Kidney capillary endothelial cell (primary cell): Measurements from ENCODE around the gene CERS5.

Source experiments
- DNase-seq: peaks from one replicate; pipeline ENCODE4 v3.0.0-alpha.2; 2018; ENCODE audit warnings: low spot score

Gene CERS5

GRCh38 chr12:50167049-50167828 lies at the start of gene CERS5:
TSS of gene CERS5 (minus strand) at chr12:50167369. CDS start at chr12:50167297, 72 bp downstream.
- DNase-seq = peak; percentile 94

DNA sequence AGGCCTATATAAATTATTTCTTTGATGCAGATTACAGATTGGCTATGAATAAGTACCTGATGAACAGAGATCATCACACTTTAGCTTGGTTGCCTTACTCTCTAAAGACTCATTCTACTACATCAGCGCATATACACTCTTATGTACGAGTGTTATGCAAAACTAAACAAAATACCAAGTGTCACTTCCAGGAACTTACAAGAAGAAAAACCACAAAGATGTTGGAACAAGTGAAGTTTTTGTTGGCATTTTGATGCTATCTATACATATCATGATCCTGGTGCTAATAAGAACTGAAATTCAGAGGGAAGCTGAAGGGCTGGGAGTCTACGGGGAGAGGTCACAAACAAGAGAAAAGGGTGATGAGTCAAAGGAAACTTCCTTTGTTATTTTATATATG lies 47.9 kb upstream of the CERS5 start:
- DNase-seq = peak; percentile 16

GRCh38 chr12:50214018-50214417 lies 46.8 kb upstream of the CERS5 start:
- no peak for DNase-seq

GRCh38 chr12:50213439-50213838 lies 46.3 kb upstream of the CERS5 start:
- DNase-seq = no peak

GRCh38 chr12:50212071-50212467 lies 44.9 kb upstream of the CERS5 start:
- no peak for DNase-seq

DNA sequence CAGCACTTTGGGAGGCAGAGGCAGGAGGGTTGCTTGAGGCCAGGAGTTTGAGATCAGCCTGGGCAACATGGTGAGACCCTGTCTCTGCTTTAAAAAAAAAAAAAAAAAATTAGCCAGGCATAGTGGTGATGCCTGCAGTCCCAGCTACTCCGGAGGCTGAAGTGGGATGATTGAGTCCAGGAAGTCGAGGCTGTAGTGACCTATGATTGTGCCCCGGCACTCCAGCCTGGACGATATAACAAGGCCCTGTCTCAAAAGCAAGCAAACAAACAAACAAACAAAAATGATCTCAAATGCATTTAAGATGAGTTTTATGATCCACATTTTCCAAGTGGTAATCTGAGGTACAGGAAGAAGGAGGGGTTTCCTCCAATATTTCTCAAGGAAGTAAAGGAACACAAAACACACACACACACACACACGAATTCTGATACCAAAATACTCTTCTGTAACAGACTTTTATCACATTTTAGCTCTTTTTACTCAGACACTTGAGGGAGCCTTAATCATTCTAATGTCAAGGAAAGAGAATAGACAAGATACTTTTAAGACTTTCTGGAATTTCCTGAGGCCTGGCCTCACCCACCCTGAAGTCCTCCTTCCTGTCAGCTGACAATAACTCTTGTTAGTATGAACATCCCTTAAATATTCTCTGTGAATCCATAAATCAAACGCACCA lies 44.4 kb upstream of the CERS5 start:
- DNase-seq = no peak

- DNase-seq = no peak
These were observed 40.3 kb upstream of the CERS5 start for GRCh38 chr12:50207424-50207823.

DNA sequence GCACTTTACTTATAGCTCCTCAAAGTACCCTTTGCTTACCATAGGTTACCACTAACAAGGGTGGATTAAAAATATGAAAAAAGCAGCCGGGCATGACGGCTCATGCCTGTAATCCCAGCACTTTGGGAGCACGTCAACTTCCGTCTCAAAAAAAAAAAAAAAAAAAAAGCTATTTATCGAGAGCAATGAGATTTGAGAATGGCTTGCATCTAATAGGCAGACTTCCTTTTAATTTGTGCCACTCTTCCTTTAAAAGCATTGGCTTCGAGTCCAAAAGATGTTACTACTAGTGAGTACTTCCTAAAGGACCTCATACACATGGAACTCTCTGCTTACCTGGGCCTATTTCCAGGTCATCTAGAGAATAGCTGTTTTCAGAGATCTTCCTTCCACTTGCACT lies 38.5 kb upstream of the CERS5 start:
- no peak for DNase-seq

GRCh38 chr12:50203691-50204090 lies 36.5 kb upstream of the CERS5 start:
- no peak for DNase-seq

- DNase-seq = peak; percentile 86
These were observed 34.9 kb upstream of the CERS5 start for GRCh38 chr12:50201987-50202521.

- DNase-seq = no peak
These were observed 33.5 kb upstream of the CERS5 start for GRCh38 chr12:50200552-50201273.

GRCh38 chr12:50198829-50199228 lies 31.7 kb upstream of the CERS5 start:
- DNase-seq = no peak

DNA sequence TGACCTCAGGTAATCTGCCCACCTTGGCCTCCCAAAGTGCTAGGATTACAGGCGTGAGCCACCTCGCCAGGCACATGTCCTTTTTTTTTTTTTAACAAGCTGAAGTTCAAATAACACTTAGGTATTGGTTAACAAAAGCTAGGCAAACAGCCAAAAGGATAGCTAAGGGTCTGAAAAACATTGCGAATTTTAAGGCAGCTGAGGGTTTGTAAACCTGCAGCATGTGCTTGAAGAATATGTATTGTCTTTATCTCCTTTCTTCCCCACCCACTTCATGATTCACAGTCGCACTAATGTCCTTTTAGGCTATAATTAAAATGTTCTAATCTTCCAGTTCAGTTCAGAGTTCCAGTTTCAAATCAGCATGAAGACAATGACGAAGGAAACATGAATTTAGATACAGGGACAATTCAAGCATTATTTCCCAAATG lies 30.1 kb upstream of the CERS5 start:
- no peak for DNase-seq

DNA sequence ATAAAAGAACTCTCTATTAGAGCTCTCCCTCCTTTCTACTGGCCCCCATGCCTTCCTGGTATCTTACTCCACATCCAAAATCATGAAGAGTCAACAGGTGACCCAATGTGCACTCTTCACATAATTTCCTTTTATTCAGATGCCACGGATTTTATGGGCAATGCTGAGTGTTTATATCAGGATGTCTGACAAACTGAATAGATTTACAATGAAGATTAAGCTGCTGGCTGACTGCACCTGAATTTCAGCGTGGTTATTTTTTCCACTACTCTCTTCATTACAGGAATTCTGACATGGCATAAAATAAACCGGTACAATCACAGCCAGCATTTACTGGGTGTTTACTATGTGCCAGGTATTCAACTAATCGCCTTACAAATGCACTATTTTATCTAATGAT lies 29.4 kb upstream of the CERS5 start:
- no peak for DNase-seq

- no peak for DNase-seq
These were observed 28.7 kb upstream of the CERS5 start for GRCh38 chr12:50195832-50196231.

DNA sequence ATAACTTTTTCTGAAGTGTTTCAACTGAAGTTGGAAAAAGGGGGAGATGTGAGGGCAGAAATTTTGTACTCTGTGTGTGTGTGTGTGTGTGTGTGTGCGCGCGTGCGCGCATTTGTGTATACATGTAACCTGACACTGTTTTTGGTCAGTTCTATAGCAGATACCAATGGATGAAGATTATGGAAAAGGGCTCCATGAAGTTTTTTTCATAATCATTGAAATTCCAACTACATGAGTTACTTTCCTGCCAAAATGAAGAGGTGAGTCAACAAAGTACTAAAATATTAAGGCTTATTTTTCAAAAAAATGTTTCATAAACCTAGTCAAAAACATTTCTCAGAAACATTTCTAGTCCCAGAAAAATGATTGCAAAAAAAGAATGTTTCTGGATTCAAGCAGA lies 25.7 kb upstream of the CERS5 start:
- DNase-seq = peak; percentile 64

GRCh38 chr12:50192236-50192635 lies 25.1 kb upstream of the CERS5 start:
- no peak for DNase-seq

GRCh38 chr12:50190859-50191258 lies 23.7 kb upstream of the CERS5 start:
- no peak for DNase-seq

DNA sequence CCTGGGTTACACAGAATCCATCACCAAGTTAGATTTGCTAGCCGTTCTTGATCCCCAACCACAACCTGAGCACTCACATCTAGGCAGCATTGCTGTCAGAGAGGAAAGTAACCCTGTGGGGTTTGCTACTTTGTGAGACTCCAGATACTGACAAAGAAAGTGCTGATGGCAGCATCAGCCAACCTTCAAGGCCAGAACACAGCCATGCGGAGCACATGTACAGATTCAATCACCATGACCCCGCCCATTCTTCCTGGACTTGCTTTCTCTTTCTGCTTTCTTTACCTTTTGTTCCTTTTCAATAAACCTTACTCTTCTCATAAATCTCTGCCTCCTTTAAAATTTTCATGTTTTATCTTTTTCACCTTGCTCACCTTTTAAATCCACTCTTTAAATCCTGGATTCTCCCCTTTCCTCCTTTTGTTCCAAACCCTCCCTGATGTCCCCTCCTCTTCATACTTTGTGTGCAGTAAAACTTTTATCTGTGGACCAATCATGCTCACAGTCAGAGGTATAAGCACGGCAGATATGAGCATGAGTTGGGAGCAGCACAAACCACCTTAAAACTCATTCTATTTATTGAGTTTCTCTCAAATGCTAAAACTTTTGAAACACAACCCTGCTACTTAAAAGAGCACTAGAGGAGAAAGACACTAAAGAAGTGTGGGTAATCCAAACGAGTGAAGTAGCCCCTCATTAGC lies 21.9 kb upstream of the CERS5 start:
- DNase-seq = no peak

- DNase-seq = no peak
These were observed 21.1 kb upstream of the CERS5 start for GRCh38 chr12:50188241-50188781.

GRCh38 chr12:50187084-50187900 lies 20.1 kb upstream of the CERS5 start:
- DNase-seq = no peak
